Stimulated activated CD4-positive, alpha-beta T cell treated with anti-CD3 and anti-CD28 coated beads, Interleukin-4, amount 100 ng/mL, for 24 hours (primary cell): ENCODE data around the gene CCDC136.

ENCODE experiments used
- DNase-seq: peaks from one replicate; pipeline ENCODE4 v3.0.0-alpha.2; 2020

Gene CCDC136

DNA sequence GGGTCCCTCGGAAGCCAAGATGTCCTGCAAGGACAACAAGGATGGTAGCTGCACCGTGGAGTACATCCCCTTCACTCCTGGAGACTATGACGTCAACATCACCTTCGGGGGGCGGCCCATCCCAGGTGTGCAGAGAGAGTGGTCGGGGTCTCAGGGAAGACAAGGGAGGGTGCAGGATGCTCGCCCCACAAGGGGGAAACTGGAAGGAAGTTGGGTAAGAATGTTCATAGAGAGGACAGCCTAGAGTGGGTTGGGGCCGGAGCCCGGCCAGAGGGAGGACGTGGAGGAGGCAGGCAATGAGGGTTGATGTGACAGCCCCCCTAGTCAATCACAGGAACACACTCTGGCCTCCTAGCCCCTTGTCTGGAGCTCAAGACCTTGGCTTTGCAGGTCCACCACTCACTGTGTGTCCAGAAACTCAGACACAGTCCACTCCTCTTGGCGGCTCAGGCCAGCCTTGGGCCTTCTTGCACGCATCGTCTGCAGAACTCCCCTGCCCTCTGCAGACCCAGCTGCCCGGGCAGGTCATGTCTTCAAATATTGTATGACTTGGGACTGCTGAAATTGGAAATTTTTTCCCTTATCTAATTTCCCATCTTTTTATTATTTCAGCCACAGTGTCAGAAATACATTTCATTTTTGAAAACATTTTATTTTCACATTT is 55.1 kb downstream of the CCDC136 start:
- DNase-seq, result no peak

DNA sequence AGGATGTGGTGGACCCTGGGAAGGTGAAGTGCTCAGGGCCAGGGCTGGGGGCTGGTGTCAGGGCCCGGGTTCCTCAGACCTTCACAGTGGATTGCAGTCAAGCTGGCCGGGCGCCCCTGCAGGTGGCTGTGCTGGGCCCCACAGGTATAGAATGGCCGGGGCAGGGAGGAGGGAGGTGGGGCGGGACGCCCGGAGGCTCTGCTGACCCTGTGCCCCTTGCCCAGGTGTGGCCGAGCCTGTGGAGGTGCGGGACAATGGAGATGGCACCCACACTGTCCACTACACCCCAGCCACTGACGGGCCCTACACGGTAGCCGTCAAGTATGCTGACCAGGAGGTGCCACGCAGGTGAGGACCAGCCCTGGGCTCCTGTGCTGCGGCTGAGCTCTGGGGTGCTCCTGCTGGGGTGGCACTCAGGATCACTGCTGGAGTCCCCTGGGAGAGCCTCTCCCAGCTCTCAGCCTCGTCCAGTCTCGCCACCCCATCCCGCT is 56.0 kb downstream of the CCDC136 start:
- no peak for DNase-seq

DNA sequence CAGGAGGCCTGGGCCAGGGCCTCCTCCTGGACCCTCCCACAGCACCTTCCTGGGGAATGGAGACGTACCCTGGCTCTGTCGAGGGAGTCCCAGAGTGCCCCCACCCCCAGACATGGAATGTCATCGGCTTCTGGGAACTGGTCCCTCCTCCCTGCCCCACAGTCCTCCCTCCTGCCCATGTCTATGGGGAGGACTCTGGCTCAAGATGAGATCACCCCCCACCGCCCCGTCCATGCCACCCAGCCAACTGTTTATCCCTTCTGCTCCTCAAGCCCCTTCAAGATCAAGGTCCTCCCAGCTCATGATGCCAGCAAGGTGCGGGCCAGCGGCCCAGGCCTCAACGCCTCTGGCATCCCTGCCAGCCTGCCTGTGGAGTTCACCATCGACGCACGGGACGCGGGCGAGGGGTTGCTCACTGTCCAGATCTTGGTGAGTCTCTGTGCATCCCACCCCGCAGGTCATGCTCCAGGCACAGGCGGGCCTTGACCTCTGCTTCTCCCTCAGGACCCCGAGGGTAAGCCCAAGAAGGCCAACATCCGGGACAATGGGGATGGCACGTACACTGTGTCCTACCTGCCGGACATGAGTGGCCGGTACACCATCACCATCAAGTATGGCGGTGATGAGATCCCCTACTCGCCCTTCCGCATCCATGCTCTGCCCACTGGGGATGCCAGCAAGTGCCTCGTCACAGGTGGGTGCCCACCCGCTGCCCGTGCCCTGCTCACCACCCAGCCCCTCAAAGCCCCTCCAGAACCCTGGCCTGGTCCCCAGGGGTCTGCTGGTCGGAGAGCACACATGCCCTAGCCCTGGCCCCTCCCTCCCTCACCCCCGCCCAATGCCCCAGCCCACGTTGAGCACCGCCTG is 56.8 kb downstream of the CCDC136 start:
- DNase-seq, result no peak

DNA sequence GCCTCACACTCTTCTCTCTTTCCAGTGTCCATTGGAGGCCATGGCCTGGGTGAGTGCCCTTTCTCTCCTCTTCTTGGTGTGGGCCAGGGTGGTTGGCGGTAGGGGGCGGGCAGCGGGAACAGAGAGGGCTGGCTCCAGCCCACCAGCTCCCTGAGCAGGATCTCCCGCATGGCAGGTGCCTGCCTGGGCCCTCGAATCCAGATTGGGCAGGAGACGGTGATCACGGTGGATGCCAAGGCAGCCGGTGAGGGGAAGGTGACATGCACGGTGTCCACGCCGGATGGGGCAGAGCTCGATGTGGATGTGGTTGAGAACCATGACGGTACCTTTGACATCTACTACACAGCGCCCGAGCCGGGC is 57.4 kb downstream of the CCDC136 start:
- no peak for DNase-seq

DNA sequence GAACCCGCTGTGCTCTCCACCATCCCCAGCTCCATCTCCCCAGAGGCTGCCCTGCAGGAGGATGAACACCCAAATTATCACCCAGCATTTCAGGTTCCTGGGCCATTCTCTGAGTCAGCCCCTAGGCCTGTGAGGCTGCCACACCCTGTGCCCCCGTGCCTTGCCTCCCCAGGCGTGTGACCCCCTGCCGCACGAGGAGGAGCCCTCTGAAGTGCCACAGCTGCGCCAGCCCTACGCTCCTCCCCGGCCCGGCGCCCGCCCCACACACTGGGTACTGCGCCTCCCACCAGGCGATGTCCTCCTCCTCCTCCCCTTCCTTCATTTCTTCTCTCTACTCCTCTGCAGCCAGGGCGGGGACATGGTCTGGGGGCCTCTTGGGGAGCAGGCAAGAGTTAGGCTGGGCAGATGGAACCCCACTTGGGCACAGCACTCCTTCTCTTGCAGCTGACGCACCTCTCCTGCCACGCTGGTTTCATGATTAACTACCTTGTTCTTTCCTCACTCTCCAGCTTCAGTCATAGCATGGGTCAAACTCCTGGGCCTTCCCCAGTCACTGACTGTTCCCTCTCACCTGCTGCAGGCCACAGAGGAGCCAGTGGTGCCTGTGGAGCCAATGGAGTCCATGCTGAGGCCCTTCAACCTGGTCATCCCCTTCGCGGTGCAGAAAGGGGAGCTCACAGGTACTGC is 58.2 kb downstream of the CCDC136 start:
- no peak for DNase-seq

DNA sequence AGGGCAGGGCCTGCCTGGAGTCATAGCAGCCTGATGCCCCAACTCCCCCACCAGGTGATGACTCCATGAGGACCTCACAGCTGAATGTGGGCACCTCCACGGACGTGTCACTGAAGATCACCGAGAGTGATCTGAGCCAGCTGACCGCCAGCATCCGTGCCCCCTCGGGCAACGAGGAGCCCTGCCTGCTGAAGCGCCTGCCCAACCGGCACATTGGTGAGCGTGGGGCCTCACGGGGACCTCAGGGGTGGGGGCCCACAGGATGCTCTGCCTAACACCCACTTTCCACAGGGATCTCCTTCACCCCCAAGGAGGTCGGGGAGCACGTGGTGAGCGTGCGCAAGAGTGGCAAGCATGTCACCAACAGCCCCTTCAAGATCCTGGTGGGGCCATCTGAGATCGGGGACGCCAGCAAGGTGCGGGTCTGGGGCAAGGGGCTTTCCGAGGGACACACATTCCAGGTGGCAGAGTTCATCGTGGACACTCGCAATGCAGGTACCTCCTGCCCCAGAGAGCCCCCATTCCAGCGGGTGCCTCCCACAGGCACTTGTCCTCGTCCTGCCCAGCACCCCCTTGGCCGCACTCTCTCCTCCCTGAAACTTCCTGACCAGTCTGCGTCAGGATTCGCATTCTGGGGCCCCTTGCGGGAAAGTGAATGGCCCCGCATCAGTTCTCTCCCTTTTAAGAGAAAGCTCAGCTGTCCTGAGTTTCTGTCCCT is 60.9 kb downstream of the CCDC136 start:
- no peak for DNase-seq

DNA sequence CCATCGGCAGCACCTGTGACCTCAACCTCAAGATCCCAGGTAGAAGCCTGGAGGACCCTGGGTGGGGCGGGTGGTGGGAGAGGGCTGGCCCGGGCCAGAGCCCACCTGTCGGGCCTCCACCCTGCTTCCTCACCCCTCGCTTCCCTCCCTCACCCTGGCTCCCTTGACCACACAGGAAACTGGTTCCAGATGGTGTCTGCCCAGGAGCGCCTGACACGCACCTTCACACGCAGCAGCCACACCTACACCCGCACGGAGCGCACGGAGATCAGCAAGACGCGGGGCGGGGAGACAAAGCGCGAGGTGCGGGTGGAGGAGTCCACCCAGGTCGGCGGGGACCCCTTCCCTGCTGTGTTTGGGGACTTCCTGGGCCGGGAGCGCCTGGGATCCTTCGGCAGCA is 62.0 kb downstream of the CCDC136 start:
- DNase-seq, result no peak

DNA sequence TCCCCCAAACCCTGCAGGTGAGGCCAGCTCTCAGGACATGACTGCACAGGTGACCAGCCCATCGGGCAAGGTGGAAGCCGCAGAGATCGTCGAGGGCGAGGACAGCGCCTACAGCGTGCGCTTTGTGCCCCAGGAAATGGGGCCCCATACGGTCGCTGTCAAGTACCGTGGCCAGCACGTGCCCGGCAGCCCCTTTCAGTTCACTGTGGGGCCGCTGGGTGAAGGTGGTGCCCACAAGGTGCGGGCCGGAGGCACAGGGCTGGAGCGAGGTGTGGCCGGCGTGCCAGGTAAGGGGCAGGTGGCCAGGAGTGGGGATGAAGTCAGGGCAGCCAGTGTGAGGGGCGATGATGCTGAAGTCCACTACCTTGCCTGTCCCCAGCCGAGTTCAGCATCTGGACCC is 62.6 kb downstream of the CCDC136 start:
- no peak for DNase-seq

DNA sequence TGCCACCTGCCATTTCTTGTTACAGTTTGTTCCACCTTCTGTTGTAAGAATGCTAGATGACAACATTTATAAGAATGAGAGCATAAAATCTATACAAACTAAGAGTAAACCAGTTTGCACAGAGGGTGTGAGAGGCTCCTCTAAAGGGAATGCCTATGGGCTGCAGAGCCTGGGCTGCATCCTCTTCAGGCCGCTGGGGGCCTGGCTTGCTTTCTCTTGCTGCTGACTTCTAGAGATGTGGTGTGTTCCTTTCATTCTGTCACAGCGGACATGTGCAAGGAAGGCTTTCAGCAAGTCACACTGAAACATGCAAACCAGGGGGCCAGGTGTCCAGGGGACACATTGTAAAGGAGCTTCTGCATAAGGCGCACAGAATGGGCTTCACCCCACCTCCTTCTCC is 63.8 kb downstream of the CCDC136 start:
- DNase-seq, result no peak

DNA sequence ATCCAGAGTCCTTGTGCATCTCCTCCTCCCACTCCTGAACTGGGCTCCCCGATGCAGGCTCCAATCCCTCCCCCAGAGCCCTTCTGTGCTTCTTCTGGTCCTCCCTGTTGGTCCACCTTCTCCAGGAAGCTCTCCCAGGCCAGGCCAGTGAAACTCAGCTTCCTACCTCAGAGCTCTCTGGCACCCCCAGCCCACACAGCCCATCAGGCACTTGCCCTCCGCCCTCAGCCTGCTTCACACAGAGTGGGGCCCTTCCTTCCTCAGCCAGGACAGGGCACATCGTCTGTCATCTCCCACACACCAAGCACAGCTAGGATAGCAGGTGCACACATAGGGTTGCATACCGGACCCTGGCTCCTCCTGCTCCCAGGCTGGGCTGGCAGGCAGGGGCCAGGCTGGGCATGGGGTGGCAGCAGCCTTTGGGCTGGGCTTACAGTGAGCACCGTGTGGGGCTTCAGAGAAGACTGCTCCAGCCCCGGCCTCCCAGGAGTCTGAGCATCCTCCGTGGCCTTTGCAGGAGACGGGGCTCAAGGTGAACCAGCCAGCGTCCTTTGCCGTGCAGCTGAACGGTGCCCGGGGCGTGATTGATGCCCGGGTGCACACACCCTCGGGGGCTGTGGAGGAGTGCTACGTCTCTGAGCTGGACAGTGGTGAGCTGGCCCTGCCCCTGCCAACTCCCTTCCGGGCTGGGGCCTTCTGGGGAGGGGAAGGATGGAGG is 64.4 kb downstream of the CCDC136 start:
- DNase-seq, result no peak

DNA sequence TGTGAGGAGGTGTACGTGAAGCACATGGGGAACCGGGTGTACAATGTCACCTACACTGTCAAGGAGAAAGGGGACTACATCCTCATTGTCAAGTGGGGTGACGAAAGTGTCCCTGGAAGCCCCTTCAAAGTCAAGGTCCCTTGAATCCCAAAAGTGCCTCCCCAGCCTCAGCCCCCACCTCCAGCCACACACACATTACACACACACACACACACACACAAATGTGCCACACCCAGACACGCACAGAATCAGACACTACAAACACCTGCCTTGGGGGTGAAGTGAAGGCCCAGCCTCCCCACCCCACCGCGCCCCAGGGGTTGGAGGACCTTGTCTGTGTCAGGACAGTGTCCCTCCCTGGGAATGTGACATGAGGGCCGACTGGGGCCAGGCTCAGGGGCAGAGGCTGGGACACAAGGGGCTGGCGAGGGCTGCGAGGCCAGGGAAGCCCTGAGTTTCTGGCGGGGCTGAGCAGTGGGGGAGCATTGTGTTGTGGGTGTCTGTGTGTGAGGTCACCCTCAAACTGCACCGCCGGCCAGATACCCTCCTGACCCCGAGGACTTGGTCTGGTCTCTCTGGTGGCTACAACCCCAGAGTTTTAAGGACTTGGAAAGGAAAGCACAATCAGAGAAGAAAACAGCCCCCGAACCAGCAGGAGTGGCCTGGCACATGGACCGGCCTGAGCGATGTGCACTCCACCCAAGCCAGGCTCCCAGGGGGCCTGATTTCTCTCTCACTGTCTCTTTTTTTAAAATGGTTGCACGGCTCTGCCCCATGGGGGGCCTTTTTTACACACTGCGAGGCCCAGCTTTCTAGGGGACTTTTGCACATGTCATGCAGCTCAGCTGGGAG is 66.8 kb downstream of the CCDC136 start:
- no peak for DNase-seq

DNA sequence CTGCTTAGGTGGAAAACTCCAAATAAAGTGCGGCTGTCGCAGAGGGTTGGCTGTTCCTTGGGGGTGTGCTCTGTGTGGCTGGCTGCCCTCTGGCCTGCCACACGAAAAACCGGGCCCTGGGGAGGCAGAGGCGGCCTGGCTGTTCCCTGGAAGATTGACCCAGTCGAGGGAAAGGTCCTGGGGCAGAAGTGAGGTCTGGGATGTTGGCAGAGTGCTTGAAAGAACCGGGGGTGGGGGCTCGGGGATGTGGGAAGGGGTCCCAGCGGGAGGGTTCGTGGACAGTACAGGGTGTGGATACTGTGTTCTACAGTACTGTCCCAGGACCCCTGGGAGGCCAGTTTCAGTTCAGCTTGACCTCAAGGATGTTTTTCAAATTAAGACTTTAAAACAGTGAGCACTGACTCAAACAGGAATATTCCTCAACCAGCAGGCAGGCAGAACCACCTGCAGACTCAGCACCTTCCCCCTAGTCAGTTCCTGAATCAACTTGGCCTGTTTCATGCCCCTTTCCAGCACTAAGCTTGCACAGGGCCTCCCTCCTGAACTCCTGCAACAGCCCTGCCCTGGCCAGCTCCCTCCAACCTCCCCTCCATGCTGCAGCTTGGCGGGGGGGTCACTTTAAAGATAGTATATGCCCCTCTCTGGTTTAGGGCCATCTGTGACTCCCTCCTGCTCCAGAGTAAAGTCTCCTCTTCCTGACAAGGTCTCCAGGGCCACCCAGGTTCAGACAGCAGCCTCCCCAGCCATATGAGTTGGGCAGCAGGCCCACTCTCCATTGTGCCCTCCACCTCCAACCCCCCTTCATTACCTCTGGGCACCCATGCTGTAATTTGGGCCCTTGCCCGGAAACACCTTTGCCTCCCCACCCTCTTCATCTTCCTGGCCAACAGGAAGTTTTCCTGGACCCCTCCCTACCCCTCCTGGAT is 67.7 kb downstream of the CCDC136 start:
- no peak for DNase-seq

DNA sequence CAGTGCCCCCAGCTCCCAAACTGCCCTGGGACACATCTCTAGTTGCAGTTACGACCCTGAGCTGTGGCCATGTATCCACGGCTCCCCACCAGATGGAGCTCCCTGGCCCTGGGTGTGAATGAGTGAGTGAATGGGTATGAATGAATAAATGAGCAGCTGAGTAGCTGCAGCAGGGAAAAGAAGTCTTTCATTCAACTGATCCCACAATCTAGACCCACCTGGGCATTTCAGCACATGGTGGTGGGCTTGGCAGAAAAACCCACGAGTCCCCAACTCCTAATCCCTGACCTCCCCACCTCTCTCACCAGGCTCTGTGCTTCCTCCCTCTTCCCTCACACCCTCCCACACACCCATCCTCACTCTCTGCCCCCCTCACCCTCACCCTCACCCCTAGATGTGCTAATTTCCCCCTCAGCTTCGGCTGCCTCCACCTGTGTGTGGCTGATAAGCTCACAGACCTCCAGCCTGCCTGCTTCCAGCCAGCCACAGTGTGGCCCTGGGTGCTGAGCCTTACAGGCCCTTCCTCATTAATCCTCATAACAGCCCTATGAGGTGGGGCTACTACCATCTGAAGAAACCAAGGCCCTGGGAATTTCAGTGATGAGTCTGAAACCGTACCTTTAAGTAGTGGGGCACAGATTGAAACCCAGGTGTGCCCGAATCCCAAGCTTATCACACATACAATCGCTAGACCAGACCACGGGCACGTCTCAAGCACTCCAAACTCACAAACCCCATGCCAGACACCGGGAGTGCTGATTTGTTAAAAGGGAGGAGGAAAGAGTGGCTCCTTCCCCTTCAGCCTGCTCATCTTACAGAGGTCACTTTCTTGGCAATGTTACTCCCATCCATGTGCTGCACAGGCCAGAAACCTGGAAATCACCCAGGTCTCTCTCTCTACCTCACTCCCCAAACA is 68.6 kb downstream of the CCDC136 start:
- DNase-seq, result no peak

DNA sequence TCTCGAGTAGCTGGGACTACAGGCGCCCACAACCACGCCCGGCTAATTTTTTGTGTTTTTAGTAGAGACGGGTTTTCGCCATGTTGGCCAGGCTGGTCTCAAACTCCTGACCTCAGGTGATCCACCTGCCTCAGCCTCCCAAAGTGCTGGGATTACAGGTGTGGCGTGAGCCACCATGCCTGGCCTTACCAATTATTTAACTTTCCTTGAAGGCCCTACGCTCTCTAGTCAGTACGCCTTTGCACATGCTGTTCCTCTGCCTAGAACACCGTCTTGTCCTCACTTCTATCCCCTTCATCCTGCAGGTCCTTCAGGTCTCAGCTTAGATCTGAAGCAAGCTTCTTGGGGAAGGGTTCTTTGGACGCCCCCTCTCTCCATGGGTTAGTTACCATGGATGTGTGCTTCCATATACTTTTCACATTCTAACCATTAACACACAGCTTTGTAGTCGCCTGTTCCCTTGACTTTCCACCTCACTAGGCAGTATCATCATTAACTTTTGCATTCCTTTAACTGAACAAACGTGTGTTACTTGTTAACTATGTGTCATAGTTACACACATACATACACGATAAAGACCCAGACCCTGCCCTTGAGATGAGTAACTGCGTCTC is 70.3 kb downstream of the CCDC136 start:
- DNase-seq, result no peak

DNA sequence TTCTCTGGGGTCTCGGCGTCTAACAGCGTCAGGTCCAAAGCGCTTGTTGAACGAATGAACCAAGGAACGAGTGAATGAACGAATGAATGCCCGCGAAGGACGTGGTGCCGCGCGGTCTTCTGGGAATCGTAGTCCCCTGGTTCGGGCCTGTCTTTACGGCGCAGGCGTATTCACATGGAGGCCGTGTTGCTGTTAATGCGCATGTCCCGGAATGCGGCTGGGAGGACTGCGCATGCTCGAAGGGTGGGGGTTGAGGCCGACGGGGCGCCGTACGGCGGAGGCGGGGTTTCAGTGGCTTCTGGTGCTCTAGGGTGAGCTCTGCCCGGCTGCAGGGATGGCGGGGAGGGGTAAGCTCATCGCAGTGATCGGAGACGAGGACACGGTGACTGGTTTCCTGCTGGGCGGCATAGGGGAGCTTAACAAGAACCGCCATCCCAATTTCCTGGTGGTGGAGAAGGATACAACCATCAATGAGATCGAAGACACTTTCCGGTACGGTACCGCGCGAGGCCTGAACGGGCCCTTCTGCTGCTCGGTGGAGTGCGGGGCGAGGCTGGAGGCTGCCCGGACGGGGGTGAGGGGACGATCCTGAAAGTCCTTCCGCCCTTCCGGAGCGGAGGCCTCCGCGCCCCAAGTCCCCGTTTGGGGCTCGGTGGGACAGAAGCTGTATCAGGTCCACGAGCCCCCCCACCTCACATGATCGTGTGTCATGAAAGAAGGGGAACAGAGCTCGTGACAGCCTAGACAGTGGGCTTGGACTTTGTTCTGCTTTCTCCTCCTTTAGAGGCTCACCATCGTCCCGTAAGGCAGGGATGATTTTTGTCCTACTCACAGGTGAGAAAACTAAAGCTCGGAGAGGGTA is 71.0 kb downstream of the CCDC136 start, which contains the start of gene ATP6V1F:
TSS of gene ATP6V1F (plus strand) at position 286 of the 862 bp plus-strand sequence. CDS start at position 335, 49 bp downstream.
- DNase-seq, result peak; percentile 99

DNA sequence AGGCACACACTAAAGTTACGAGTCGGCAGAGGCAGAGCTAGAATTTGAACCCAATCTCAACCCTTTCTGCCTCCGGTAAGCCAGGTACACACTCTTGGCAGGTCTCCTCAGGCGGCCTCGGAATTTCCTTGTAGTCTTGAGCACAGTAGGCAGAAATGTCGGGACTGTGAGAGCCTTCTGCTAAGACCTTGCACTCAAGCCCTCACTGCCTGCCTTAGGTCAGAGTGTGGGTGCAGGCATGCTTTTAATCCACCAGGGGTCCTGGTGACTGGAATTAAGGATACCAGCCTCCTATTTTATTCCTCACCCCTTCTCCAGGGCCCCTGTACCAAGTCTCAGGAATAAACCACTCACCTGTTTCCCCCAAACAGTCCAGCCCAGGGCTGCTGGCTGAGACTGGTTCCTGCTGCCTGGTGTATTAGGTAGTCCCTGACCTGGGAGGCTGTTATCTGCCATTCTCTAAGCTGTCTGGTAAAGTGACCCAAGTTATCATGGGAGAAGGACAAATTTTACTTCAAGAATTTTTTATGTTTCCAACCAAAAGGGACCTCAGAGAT is 71.7 kb downstream of the CCDC136 start:
- DNase-seq, result peak; percentile 61

DNA sequence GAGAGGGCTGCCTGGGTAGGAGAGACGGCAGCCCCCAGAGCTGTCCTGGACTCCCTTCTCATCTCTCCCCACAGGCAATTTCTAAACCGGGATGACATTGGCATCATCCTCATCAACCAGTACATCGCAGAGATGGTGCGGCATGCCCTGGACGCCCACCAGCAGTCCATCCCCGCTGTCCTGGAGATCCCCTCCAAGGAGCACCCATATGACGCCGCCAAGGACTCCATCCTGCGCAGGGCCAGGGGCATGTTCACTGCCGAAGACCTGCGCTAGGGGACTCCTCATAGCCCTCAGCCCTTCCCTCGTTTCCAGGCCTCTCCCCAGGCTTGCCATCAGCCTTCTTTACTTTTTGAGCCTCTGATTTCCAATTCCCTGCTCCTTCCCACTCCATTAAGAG is 73.5 kb downstream of the CCDC136 start:
- DNase-seq, result no peak
